HL-60 (cell line): Measurements from ENCODE around the gene BRS3.

Experiments used
- GABPA ChIP-seq: IDR thresholded peaks from 2 replicates; pipeline ENCODE4 v1.6.1; 2012; ENCODE audit warnings: low read depth
- POLR2AphosphoS5 ChIP-seq: IDR thresholded peaks from 2 replicates; pipeline ENCODE4 v1.6.1; 2012; ENCODE audit warnings: low read depth
- SPI1 ChIP-seq: IDR thresholded peaks from 2 replicates; pipeline ENCODE4 v1.6.1; 2012; ENCODE audit warnings: low read depth, mild to moderate bottlenecking, borderline replicate concordance
- TF ChIP-seq, protein P1 (sequence below): IDR thresholded peaks from one replicate; pipeline ENCODE4 v1.5.1; 2011; ENCODE audit warnings: low read length, control low read depth, inconsistent platforms; ENCODE audit not compliant: insufficient read depth

DNA sequence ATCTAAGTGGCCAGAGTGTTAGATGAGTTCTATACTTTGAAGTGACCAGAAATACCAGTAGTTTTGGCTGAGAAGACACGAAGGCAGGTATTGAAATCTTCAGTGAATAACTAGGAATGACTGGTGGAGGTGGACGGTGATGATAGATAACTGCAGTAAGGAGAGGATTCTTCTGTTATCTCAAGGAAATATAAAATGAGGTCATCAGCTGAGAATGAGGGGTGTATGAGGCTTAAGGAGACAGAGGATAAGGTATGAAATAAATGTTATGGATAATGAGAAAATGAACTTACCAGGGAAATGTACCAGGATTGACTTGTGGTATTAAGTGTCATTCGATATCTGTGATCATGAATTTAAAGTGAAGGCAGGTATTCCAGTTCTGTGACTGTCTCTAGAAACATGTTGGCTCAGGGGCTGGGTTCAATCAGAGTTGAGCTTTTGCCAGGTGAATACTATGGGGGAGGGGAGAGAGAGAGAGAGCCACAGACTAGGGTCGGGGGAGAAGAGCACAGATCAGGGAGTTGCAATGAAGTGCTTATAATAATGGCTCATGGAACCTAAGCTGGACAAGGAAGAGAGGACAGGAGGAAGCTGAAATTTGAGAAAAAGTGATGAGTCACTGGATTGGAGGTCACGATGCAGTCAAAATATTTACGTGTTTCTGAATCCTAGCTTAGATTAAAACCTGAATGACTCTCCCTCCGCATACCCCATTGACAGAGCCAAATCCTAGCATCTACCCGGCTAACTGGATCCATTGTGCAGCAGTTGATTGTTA lies 37.5 kb upstream of the BRS3 start:
- TF ChIP-seq, protein P1, sequence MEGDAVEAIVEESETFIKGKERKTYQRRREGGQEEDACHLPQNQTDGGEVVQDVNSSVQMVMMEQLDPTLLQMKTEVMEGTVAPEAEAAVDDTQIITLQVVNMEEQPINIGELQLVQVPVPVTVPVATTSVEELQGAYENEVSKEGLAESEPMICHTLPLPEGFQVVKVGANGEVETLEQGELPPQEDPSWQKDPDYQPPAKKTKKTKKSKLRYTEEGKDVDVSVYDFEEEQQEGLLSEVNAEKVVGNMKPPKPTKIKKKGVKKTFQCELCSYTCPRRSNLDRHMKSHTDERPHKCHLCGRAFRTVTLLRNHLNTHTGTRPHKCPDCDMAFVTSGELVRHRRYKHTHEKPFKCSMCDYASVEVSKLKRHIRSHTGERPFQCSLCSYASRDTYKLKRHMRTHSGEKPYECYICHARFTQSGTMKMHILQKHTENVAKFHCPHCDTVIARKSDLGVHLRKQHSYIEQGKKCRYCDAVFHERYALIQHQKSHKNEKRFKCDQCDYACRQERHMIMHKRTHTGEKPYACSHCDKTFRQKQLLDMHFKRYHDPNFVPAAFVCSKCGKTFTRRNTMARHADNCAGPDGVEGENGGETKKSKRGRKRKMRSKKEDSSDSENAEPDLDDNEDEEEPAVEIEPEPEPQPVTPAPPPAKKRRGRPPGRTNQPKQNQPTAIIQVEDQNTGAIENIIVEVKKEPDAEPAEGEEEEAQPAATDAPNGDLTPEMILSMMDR = no peak
- TF ChIP-seq POLR2AphosphoS5 (no peak), GABPA (no peak), SPI1 (no peak)
